WERI-Rb-1 (cell line): Measurements from ENCODE around the gene KDM4E.

Source experiments
- DNase-seq: peaks from one replicate; pipeline ENCODE4 v3.0.0-alpha.2; 2020
- H3K27ac ChIP-seq: fragments of 250-450 bp; sonication (Bioruptor Pico); 2 replicates; pipeline ENCODE4 v1.5.1; 2020; ENCODE audit warnings: mild to moderate bottlenecking, moderate library complexity
- H3K27me3 ChIP-seq: fragments of 250-450 bp; sonication (Bioruptor Pico); 2 replicates; pipeline ENCODE4 v1.5.1; 2021; ENCODE audit warnings: mild to moderate bottlenecking, low read depth, moderate library complexity; ENCODE audit not compliant: insufficient read depth, severe bottlenecking
- H3K36me3 ChIP-seq: fragments of 250-450 bp; sonication (Bioruptor Pico); 2 replicates; pipeline ENCODE4 v1.5.1; 2020; ENCODE audit warnings: mild to moderate bottlenecking, moderate library complexity
- H3K4me3 ChIP-seq: 2 replicates; pipeline ENCODE4 v1.5.1; 2011; ENCODE audit warnings: low read depth, mild to moderate bottlenecking, control low read depth, low read length
- H3K9me3 ChIP-seq: fragments of 250-450 bp; sonication (Bioruptor Pico); 2 replicates; pipeline ENCODE4 v1.5.1; 2021; ENCODE audit warnings: mild to moderate bottlenecking, moderate library complexity; ENCODE audit not compliant: severe bottlenecking
- TF ChIP-seq, protein P1 (sequence below): IDR thresholded peaks from 2 replicates; pipeline ENCODE4 v1.5.1; 2011; ENCODE audit warnings: low read depth, mild to moderate bottlenecking, control low read depth, inconsistent platforms, low read length

KDM4E gene

DNA sequence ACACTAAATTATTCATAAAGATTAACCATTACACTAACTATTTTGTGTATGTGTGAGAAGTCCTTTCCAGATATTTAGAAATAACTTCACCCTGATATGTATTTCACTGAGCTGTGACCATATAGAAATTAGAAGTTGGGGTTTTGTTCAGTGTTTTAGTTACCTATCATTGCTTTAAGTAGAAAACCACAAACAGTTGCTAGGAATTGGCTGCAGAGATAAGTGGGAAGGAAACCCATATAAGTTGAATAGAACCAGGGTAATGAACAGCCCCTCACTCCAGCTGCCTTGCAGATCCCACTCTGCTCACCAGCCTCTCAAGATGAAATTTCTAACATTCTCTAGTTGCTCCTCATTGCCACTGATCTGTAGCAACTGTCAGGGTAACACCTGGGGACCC is 51.9 kb downstream of the KDM4E start:
- TF ChIP-seq, protein P1, sequence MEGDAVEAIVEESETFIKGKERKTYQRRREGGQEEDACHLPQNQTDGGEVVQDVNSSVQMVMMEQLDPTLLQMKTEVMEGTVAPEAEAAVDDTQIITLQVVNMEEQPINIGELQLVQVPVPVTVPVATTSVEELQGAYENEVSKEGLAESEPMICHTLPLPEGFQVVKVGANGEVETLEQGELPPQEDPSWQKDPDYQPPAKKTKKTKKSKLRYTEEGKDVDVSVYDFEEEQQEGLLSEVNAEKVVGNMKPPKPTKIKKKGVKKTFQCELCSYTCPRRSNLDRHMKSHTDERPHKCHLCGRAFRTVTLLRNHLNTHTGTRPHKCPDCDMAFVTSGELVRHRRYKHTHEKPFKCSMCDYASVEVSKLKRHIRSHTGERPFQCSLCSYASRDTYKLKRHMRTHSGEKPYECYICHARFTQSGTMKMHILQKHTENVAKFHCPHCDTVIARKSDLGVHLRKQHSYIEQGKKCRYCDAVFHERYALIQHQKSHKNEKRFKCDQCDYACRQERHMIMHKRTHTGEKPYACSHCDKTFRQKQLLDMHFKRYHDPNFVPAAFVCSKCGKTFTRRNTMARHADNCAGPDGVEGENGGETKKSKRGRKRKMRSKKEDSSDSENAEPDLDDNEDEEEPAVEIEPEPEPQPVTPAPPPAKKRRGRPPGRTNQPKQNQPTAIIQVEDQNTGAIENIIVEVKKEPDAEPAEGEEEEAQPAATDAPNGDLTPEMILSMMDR = no peak
- Histone ChIP-seq H3K36me3 (no peaks in the 10 kb centered on the region), H3K27ac (no peak overlapping the region), H3K9me3 (no peaks in the 10 kb centered on the region), H3K4me3 (no peak overlapping the region), H3K27me3 (no peaks in the 10 kb centered on the region)
- no peak for DNase-seq
